GM18498 (cell line): ENCODE results near the gene LIPE.
"Not testable (repeated sequence)": the region's sequence is repeated elsewhere in the genome, so short reads cannot be mapped to it uniquely, and the experiment has no call there.

Experiments used
- ATAC-seq: cut with Tn5 transposase; IDR thresholded peaks from one replicate; pipeline ENCODE4 v1.9.1; 2021; ENCODE audit warnings: mild to moderate bottlenecking, moderate library complexity; ENCODE audit not compliant: unreplicated experiment

The LIPE gene

GRCh38 chr19:42427313-42427712 lies at the start of gene LIPE:
Gene LIPE, minus strand, starts transcription at chr19:42427388. Its CDS starts 239 bp downstream, at chr19:42427149.
- ATAC-seq, result no peak

GRCh38 chr19:42475366-42475765 lies 48.2 kb upstream of the LIPE start:
- ATAC-seq, result no peak

GRCh38 chr19:42474743-42475142 lies 47.6 kb upstream of the LIPE start:
- ATAC-seq, result no peak

GRCh38 chr19:42473686-42474085 lies 46.5 kb upstream of the LIPE start:
- ATAC-seq, result no peak

- no peak for ATAC-seq
Measured at GRCh38 chr19:42472402-42473147, 45.4 kb upstream of the LIPE start.

- ATAC-seq, result no peak
Measured at GRCh38 chr19:42471554-42472249, 44.5 kb upstream of the LIPE start.

- ATAC-seq, result no peak
Measured at GRCh38 chr19:42469311-42470235, 42.4 kb upstream of the LIPE start.

GRCh38 chr19:42468273-42468796 lies 41.1 kb upstream of the LIPE start:
- no peak for ATAC-seq

- ATAC-seq, result no peak
Measured at GRCh38 chr19:42467183-42467760, 40.1 kb upstream of the LIPE start.

- ATAC-seq, result peak; percentile 21
Measured at GRCh38 chr19:42466521-42467182, 39.5 kb upstream of the LIPE start.

GRCh38 chr19:42465827-42466280 lies 38.7 kb upstream of the LIPE start:
- peak; percentile 66 for ATAC-seq

GRCh38 chr19:42461700-42462324 lies 34.6 kb upstream of the LIPE start:
- no peak for ATAC-seq

GRCh38 chr19:42461231-42461630 lies 34.0 kb upstream of the LIPE start:
- ATAC-seq, result not testable (repeated sequence)

GRCh38 chr19:42459926-42460325 lies 32.7 kb upstream of the LIPE start:
- ATAC-seq, result no peak

- no peak for ATAC-seq
Measured at GRCh38 chr19:42455621-42456081, 28.5 kb upstream of the LIPE start.

GRCh38 chr19:42455086-42455485 lies 27.9 kb upstream of the LIPE start:
- ATAC-seq, result no peak

GRCh38 chr19:42452590-42452989 lies 25.4 kb upstream of the LIPE start:
- ATAC-seq, result no peak

- ATAC-seq, result peak; percentile 85
Measured at GRCh38 chr19:42450314-42450934, 23.2 kb upstream of the LIPE start.

- ATAC-seq, result not testable (repeated sequence)
Measured at GRCh38 chr19:42448306-42448705, 21.1 kb upstream of the LIPE start.
